Endothelial cell of hepatic sinusoid (primary cell): Measurements from ENCODE around the gene ZNF729.
"Not testable (repeated sequence)": the region's sequence is repeated elsewhere in the genome, so short reads cannot be mapped to it uniquely, and the experiment has no call there.

Source experiments
- in situ Hi-C: cut with HindIII; loops from 2 replicates; pipeline ENCODE4 v1.10.0; 2017; ENCODE audit warnings: low sequenced_read_pairs

ZNF729 gene

DNA sequence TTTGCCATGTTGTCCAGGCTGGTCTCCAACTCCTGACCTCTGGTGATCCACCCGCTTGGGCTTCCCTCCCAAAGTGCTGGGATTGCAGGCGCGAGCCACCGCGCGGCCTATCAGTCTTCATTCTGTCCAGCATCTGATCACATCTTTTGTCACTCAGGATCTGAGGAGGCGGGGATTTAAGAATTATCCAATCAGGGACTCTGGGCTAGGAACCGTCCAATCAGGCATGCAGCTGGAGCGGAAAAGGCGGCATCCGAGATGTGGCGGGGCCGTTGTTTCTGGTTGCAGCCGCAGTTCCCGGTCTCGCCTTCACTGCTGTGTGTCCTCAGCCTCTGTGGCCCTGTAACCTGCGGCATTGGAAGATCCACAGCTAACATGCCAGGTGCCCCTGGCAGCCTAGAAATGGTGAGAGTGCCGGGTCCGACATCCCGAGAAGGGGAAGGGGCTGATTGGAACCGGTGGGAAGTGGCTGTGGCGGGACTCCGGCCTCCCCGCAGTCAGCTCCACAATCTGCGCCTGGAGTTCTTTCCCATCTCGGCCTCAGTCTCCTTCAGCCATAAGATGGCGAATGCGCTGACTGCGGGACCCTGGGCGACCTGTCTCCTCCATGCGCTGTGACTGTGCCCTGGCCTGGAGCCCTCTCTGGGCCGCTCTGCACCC is at the start of gene ZNF729:
TSS of gene ZNF729 (plus strand) at position 291 of the 660 bp plus-strand sequence. CDS start at position 376, 85 bp downstream.
- in situ Hi-C loops = no loop called here

DNA sequence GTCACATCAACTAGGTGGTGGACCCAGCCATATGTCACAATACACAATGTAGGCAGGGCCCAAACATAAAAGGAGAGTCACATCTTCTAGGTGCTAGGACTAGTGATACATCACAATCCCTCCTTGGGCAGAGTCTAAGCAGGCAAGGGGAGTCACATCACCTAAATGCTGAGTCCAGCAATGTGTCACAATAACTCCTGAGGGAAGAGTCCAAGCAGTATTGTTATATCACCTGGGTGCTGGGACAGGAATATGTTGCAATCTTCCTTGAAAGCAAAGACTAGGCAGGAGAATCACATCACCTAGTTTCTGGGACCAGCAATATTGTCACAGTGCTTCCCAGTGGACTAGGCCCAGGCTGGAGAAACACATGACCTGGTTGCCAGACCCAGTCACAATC is 29.4 kb upstream of the ZNF729 start:
- in situ Hi-C loops = no loop called here

DNA sequence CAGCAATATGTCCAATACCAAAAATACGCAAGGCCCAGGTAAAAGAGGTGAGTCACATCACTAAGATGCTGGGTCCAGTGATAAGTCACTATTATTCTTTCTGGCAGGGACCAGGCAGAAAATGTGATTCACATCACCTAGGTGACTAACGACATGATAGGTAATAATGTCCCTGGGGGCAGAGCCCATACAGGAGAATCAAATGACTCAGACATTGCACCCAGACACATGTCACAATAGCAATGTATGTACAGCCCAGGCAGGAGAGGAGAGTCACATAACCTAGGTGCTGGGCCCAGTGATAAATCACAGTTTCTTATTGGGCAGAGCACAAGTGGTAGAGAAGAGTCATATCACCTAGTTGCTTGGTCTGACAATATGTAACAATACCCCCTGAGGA is 28.9 kb upstream of the ZNF729 start:
- in situ Hi-C loops = no loop called here

DNA sequence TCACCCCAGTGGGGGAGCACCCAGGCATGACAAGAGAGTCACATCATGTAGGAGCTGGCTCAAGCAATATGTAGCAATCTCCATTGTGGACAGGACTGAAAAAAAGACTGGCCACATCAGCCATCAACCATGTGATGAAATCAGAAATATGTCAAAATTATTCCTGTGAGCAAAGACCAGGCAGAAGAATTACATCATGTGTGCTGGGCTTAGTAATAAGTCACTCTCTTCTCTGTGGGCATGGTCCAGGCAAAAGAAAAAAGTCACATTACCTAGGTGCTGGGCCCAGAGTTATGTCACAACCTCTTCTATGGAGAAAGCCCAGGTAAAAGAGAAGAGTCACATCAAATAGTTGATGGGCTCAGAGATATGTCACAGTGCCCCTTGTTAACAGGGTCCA is 28.3 kb upstream of the ZNF729 start:
- in situ Hi-C loops = no loop called here

DNA sequence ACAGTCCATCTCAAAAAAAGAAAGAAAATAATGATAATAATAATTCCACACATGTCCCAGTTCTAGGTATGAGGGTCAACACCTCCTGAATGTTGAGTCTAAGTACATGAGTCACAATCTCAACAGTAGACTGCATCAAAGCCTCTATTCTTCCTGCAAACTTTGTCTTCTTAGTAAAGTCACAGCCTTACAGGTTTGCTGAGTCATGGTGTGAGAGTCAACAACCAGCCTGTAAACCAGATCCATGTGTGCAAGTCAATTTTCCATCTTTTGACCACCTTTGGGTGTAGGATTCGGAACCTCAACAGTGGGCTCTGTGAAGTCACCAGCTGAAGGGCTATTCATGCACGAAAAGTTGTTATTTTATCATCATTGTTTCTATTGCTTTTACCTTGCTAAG is 25.7 kb upstream of the ZNF729 start:
- in situ Hi-C loops = loop anchor here (5.0 kb wide), 1 partner anchor 547 kb away; no protein-coding TSS in a partner anchor

DNA sequence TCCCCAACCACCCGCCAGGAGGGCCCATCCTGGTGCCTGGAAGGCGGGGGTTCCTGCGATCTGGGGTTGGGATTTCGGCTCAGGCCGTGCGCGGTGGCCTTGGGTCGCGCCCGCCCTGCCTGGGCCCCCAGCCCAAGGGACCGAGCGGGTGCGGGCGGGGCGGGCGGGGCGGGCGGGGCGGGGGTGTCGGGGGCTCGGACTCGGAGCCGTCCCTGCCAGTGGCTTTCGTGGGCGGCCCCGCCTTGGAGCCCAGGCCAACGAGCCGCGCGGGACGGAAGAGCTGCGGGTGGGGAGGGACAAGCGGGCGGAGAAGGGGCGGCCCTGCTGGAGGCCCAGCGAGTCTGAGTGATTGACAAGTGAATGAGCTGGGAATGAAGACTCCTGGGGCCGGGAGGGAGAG is 24.6 kb upstream of the ZNF729 start:
- in situ Hi-C loops = loop anchor here (5.0 kb wide), 1 partner anchor 546 kb away; no protein-coding TSS in a partner anchor

DNA sequence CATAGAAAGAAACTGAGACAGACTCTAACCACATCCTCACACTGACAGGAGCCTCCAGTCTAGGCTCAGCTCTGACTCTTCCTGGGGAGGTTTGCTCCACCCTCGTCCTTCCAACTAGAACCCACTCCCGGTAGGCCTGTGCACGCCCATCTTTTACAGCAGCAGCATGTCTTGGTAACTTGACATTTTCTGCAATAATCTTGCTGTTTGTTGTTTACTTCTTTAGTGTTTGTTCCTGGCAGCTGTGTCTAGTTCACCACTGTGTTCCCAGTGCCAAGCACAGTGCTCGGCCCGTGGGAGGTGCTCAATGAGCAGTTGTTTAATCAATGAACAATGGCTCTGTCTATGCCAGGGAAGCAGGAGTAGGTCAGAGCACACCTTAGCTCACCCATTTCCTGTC is 23.1 kb upstream of the ZNF729 start:
- in situ Hi-C loops = loop anchor here (5.0 kb wide), 1 partner anchor 544 kb away; no protein-coding TSS in a partner anchor

DNA sequence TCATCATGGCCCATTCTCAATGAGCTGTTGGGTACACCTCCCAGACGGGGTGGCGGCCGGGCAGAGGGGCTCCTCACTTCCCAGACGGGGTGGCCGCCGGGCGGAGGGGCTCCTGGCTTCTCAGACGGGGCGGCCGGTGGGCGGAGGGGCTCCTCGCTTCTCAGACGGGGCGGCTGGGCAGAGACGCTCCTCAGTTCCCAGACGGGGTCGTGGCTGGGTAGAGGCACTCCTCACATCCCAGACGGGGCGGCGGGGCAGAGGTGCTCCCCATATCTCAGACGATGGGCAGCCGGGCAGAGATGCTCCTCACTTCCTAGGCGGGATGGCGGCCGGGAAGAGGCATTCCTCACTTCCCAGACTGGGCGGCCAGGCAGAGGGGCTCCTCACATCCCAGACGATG is 35.3 kb downstream of the ZNF729 start:
- in situ Hi-C loops = not testable (repeated sequence)

DNA sequence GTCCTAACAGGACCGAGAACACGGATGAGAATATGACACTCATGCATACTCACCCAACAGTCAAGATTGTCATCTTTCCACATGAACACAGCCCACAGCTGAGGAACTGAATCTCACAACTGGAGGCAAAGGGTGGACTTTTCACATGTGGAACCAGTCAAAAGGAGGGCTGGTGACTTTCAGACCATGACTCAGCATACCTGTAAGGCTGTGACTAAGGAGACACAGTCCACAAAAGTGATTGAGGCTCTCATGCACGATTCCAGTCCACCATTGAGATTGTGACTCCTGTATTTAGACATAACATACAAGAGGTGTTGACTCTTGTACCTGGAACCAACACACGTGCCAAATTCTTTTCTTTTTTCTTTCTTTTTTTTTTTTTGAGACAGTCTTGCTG is 40.0 kb downstream of the ZNF729 start:
- in situ Hi-C loops = no loop called here

DNA sequence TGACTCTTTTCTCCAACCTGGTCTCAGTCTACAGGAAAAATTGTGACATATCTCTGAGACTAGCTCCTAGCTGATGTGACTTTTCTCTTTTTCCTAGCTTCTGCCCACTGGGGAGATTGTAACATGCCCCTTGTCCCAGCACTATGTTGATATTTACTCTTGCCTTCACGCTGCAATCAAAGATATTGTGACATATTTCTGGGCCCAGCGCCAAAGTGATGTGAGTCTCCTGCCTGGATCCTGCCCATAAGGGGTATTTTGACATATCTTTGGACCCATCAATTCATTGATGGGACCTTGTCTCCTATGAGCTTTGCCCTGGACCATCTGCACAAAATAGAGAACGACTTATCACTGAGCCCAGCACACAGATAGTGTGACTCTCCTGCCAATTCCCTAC is 41.1 kb downstream of the ZNF729 start:
- in situ Hi-C loops = no loop called here

DNA sequence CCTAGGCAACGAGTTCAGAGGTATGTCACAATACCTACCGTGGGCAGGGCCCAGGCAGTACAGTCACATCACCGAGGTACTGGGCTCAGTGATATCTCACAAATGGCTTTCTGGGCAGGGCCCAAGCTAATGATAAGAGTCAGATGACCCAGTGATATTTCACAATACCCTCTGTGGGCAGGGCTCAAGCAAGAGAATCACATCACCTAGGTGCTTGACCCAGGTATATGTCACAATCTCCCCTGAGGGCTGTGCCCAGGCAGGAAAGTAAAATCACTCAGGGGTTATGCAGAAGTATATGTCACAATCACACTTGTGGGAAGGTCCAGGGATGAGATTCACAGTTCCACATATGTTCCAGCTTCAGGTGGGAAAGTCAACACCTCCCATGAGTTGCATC is 45.3 kb downstream of the ZNF729 start:
- in situ Hi-C loops = no loop called here

DNA sequence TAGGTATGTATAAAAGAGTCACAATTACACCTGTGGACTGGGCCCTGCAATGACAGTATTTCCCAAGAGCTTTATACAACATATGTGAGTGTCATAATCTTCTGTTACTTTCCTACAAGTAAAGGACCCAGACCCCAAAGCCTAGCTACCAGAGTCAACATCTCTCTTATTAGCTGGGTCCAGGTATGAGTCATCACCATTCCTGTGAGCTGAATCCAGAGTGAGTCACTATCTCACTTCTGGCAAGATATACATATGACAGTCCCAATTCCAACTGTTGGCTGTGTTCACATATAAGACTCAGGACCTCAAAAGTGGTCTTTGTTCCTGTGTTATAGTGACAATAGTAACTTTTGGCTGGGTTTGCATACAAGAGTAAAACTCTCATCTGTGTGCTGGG is 46.7 kb downstream of the ZNF729 start:
- in situ Hi-C loops = no loop called here

DNA sequence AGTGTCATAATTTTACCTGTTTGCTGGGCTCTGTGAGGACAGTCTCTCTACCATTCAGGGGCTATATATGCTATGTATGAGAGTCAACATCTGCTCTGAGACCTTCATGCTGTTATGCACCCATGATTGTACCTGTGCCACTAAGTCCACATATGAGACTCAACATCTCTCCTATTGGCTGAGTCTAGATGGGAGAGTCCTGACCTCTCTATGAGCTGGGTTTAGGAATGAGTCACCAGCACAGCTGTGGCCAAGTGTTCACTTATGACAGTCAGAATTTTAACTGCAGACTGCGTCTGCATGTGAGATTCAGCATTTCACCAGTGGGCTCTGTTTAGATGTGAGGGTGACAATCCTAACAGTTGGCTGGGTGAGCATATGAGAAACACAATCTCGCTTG is 49.5 kb downstream of the ZNF729 start:
- in situ Hi-C loops = no loop called here

DNA sequence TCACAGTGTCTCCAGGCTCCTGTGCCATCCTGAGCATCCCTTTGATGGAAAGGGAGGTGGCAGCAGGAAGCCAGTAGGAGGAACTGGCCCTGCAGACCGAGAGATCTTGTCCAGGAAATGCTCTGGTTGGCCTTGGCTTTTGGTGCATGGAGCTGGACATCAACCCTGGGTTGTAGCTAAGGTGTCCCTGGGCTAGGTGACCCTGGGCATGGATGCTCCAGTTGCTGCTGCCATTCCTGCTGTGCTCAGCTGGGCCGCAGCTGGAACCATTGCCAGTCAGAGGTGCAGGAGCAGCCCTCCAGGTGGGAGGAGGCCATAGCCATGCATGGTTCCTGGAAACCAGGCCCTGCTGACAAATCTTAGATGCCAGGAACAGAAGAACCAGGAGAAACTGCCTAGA is 68.4 kb downstream of the ZNF729 start:
- in situ Hi-C loops = no loop called here
